C4-2B (cell line): Measurements from ENCODE around the gene LRCOL1.

Experiments used
- H3K27ac ChIP-seq: fragments of 450-650 bp; 2 replicates; pipeline ENCODE4 v1.5.1; 2017
- ZFX ChIP-seq: fragments of 450-650 bp; IDR thresholded peaks from 2 replicates; pipeline ENCODE4 v1.6.1; 2017
- TF ChIP-seq, protein P1 (sequence below): fragments of 450-650 bp; conservative IDR thresholded peaks from 2 replicates; pipeline ENCODE4 v1.5.1; 2017; ENCODE audit warnings: mild to moderate bottlenecking

LRCOL1 gene

DNA sequence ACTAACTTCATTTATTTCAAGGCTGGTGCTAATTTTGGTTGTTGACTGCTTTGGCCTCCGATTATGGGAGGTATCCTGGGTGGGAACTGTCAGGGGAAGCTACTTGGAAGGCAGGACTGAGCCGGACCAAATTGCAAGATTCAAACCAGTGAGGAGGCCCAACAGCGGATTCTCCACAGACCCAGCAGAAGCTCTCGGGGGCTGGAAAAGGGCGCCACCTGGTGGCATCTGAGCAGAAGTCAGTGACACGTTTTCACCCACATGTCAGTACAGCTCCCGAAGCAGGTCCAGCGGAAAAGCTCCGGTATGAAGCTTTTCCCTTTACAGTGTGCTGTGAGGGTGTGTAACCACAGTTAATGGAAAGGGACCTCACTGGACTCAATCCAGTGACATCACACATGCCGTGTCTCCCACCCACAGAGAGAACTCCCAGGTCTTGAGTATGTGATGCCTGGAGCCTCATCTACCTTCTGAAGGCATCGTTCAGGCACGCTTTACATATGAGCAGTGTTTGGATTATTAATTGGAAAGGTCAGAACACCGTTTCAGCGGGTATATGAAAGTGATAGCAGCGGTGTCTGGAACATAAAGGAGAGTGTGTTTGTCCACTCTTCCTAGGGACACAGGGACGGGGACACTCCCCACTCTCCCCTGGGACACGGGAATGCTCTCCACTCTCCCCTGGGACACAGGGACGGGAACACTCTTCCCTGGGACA lies 4.6 kb upstream of the LRCOL1 start:
- H3K27ac ChIP-seq = no peak overlapping the region
- TF ChIP-seq, protein P1, sequence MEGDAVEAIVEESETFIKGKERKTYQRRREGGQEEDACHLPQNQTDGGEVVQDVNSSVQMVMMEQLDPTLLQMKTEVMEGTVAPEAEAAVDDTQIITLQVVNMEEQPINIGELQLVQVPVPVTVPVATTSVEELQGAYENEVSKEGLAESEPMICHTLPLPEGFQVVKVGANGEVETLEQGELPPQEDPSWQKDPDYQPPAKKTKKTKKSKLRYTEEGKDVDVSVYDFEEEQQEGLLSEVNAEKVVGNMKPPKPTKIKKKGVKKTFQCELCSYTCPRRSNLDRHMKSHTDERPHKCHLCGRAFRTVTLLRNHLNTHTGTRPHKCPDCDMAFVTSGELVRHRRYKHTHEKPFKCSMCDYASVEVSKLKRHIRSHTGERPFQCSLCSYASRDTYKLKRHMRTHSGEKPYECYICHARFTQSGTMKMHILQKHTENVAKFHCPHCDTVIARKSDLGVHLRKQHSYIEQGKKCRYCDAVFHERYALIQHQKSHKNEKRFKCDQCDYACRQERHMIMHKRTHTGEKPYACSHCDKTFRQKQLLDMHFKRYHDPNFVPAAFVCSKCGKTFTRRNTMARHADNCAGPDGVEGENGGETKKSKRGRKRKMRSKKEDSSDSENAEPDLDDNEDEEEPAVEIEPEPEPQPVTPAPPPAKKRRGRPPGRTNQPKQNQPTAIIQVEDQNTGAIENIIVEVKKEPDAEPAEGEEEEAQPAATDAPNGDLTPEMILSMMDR = peak; percentile 89
- TF ChIP-seq ZFX = no peak

DNA sequence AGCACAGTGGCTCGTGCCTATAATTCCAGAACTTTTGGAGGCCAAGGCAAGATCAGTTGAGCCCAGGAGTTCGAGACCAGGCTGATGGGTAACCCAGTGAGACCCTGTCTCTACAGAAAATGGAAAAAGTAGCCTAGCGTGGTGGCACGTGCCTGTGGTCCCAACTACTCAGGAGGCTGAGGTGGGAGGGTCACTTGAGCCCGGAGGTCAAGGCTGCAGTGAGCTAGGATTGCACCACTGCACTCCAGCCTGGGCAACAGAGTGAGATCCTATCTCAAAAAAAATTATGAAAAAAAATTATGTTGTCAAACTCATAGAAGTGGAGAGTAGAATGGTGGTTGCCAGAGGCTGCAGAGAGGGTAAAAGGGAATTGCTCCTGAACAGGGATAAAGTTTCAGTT lies 3.6 kb upstream of the LRCOL1 start:
- H3K27ac ChIP-seq = no peak overlapping the region
- TF ChIP-seq, protein P1 = no peak
- TF ChIP-seq ZFX = no peak

DNA sequence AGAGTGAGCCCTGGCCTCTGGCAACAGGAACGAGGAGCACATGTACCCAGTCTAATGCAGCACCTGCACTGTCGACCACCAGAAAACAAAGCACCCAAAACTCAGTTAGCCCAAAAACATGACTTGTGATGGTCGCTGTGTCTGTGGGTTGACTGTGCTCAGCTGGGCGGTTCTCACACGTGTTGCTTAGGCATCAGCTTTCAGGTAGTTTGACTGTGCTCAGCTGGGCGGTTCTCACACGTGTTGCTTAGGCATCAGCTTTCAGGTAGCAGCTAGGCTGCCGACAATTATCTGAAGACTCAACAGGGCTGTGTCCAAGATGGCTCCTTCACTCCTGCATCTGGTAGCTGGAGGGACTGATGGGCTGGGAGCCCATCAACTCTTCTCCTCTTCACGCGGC lies 1.2 kb upstream of the LRCOL1 start:
- H3K27ac ChIP-seq = no peak overlapping the region
- no peak for TF ChIP-seq ZFX
- TF ChIP-seq, protein P1 = no peak

DNA sequence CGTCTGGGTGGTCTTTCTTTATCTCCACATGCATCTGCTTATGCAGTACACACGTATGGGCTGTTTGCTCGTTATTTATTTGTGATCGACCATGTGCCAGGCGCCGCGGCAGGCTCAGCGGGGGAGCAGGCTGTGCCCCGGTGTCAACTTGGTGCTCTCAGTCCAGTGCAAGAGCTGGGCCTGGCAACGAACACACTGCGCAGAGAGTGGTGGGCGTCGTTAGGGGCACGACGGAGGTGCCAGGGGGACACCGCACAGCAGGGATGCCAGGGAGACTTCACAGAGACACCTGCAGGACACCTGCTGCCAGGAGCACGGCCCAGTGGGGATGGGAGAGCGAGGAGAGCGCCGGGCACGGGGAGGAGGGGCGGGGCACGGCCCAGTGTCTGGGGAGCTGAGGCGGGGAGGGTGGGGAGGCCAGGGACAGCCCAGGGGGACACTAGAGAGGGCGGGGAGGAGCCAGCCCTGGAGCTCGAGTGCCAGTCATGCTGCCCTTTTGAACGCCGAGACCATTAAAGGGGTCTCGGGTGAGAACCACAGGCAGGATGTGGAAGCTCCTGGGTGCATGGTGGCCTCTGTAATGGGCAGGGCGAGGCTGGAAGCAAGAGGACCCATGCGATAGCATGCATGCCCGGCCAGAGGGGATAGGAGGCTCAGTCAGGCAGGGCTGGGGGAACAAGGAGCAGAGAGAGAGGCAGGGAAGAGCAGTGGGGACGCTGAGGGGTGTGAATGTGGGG lies 652 bp upstream of the LRCOL1 start:
- TF ChIP-seq ZFX = no peak
- TF ChIP-seq, protein P1 = no peak
- no peak overlapping the region for H3K27ac ChIP-seq

DNA sequence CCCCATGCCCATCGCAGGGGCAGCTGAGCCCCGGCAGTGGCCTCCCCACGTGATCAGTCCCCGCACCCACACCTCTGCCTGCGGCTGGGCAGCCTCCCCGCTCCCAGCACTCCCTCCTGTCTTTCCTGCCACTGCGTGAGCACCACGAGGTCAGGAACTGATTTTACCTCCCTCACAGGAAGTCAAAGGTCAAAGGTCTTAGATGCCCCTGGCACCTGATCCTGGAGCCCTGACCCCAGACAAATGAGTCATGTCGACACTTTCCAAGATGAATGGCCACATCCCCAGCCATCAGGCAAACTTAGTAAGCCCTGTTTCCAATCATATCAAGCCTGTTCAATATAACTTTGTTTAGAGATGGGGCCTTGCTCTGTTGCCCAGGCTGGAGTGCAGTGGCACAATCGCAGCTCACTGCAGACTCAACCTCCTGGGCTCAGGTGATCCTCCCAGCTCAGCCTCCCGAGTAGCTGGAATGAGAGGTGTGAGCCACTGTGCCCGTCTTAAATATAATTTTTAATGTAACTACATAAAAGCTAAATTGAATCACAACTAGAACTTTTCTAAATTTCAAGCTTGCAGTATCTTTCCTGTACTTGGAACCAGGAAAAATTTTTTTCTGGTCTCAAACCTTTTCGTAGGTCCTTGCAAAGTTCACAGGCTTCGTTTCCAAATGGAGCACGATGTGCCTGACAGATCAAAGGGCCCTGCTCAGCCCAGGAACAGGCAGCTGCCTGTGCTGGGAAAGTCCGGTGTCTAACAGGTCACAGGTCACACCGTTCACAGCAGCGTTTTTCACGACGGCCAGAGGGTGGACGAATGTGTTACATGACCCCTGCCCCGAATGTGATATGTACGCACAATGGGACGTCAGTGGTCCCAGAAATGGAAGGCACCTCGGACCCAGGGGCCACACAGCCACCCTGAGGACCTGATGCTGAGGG lies 1.9 kb downstream of the LRCOL1 start:
- no peak for TF ChIP-seq ZFX
- TF ChIP-seq, protein P1 = no peak
- H3K27ac ChIP-seq = no peak overlapping the region

DNA sequence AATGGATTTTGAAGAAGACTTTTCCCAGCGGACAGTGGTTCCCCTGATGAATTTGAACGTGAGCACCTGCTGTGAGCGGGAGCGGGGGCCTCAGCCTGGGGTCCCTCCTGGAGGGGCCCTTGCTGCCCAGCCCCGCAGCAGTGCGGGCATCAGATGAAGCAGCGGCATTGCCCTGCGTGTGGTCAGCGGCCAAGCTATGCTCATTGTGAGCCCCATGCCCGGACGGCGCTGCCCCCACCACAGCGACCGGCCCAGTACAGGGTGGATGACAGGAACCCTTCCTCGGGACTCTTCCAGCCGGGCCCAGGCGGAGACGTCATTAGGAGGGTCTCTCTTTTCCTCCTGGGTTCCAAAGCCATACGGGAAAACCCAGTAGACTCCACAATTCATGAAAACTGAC lies 3.5 kb downstream of the LRCOL1 start:
- TF ChIP-seq, protein P1 = no peak
- no peak for TF ChIP-seq ZFX
- no peak overlapping the region for H3K27ac ChIP-seq
